K562 (cell line): ENCODE results near the gene ZNF559. TPM values are rescaled to one million over a fixed set of nuclear protein-coding genes. Genes with fewer than 3 reads are reported as not detected.

Source experiments
- ARID1B ChIP-seq: fragments of 450-650 bp; IDR thresholded peaks from 2 replicates; pipeline ENCODE4 v1.6.1; 2016; ENCODE audit warnings: antibody characterized with exemption, mild to moderate bottlenecking, inconsistent platforms
- CUX1 ChIP-seq: fragments of 200-800 bp; sonication (Bioruptor generic); IDR thresholded peaks from 2 replicates; pipeline ENCODE4 v1.6.1; 2016; ENCODE audit warnings: missing genetic modification characterization, missing compliant biosample characterization
- CXXC5 ChIP-seq: fragments of 250-450 bp; sonication (Bioruptor Pico); IDR thresholded peaks from 2 replicates; pipeline ENCODE4 v1.8.0; 2022; ENCODE audit warnings: inconsistent platforms, mild to moderate bottlenecking, moderate library complexity
- DIDO1 ChIP-seq: fragments of 450-650 bp; IDR thresholded peaks from 2 replicates; pipeline ENCODE4 v1.6.1; 2016; ENCODE audit warnings: low read depth, missing biosample characterization, missing genetic modification characterization
- EWSR1 ChIP-seq: fragments of 450-650 bp; IDR thresholded peaks from 2 replicates; pipeline ENCODE4 v1.6.1; 2018; ENCODE audit warnings: borderline replicate concordance, mild to moderate bottlenecking, low read depth, moderate library complexity; ENCODE audit not compliant: partially characterized antibody
- KLF6 ChIP-seq: fragments of 250-450 bp; sonication (Bioruptor Pico); IDR thresholded peaks from 2 replicates; pipeline ENCODE4 v1.4.0; 2020; ENCODE audit warnings: mild to moderate bottlenecking, moderate library complexity, borderline replicate concordance
- L3MBTL2 ChIP-seq: fragments of 450-650 bp; IDR thresholded peaks from 2 replicates; pipeline ENCODE4 v1.6.1; 2016; ENCODE audit warnings: mild to moderate bottlenecking, moderate library complexity
- MAZ ChIP-seq, 2 experiments: fragments of 450-650 bp in 1 of 2; sonication (generic) in 1 of 2; formaldehyde crosslinking; IDR thresholded peaks in 1 of 2; conservative IDR thresholded peaks in 1 of 2; 2 replicates each; pipeline versions ENCODE4 v1.4.0 to v1.5.0; 2020; ENCODE audit warnings: mild to moderate bottlenecking in 1 of 2, missing genetic modification reagents in 1 of 2
- MCM3 ChIP-seq: fragments of 450-650 bp; IDR thresholded peaks from 2 replicates; pipeline ENCODE4 v1.6.1; 2016
- MTA3 ChIP-seq: fragments of 450-650 bp; formaldehyde crosslinking; IDR thresholded peaks from 2 replicates; pipeline ENCODE4 v1.6.1; 2017; ENCODE audit warnings: mild to moderate bottlenecking, borderline replicate concordance
- OTX1 ChIP-seq: fragments of 450-650 bp; formaldehyde crosslinking; IDR thresholded peaks from 2 replicates; pipeline ENCODE4 v1.4.0; 2022; ENCODE audit warnings: mild to moderate bottlenecking
- POLR2G ChIP-seq: fragments of 200-400 bp; formaldehyde crosslinking; IDR thresholded peaks from 2 replicates; pipeline ENCODE4 v1.6.1; 2017; ENCODE audit warnings: low read depth, mild to moderate bottlenecking, antibody characterized with exemption, low read length, moderate library complexity
- TSHZ1 ChIP-seq: fragments of 250-450 bp; sonication (Bioruptor Pico); IDR thresholded peaks from 2 replicates; pipeline ENCODE4 v1.4.0; 2020; ENCODE audit warnings: mild to moderate bottlenecking, moderate library complexity
- ZBTB11 ChIP-seq, 3 experiments: fragments of 200-800 bp in 1 of 3; fragments of 250-450 bp in 1 of 3; fragments of 450-650 bp in 1 of 3; sonication (Bioruptor Pico) in 1 of 3; sonication (Bioruptor generic) in 1 of 3; formaldehyde crosslinking in 1 of 3; IDR thresholded peaks; 2 replicates each; pipeline versions ENCODE4 v1.6.1 to v1.8.0; 2016 to 2022; ENCODE audit warnings: mild to moderate bottlenecking in 2 of 3, missing genetic modification characterization in 2 of 3, missing compliant biosample characterization in 1 of 3, moderate library complexity in 1 of 3
- polyA plus RNA-seq, 8 experiments: library from polyadenylated mRNA; depleted of rRNA in 4 of 8; stranded (reverse) in 5 of 8; unstranded in 3 of 8; fragments of >200 nt; fragmentation: Nextera tagmentation in 2 of 8; fragmentation: Illumina TruSeq in 1 of 8; extraction: Ambion mirVana in 2 of 8; extraction: Trizol in 1 of 8; gene quantifications; 2 replicates each; pipeline versions ENCODE4 v1.2.1 to v1.2.3, GENCODE V29; 2011 to 2014; ENCODE audit warnings: inconsistent platforms in 1 of 8, missing spikeins in 1 of 8
- total RNA-seq, 7 experiments: library from RNA; depleted of rRNA in 6 of 7; stranded (reverse); fragments of >200 nt in 6 of 7; fragmentation: Illumina TruSeq in 2 of 7; extraction: Trizol in 2 of 7; gene quantifications; 2 replicates each; pipeline versions ENCODE4 v1.2.1 to v1.2.3, GENCODE V29; 2011 to 2021; ENCODE audit warnings: low replicate concordance in 1 of 7

The ZNF559 gene
- total and polyA plus RNA-seq, 9 of the 15 experiments (the other 6 are each of a cell fraction or from before 2014, with no cell fraction given) = 4.0 to 21.5 (median 11.5) TPM

- TF ChIP-seq CUX1 (CRISPR knock-in tag) (no peak), ARID1B (no peak), DIDO1 (tag) (0 out of 2 replicates have a peak, but pooled peaks have one; percentile 29), MCM3 (no peak), L3MBTL2 (peak; percentile 53; the same call in 1 of the 2 replicates), CXXC5 (0 out of 2 replicates have a peak, but pooled peaks have one; percentile 45), OTX1 (CRISPR knock-in tag) (no peak), KLF6 (no peak), TSHZ1 (CRISPR knock-in tag) (no peak), MAZ (CRISPR knock-in tag; conservative IDR thresholded peaks at IDR 0.05 in 1 of 2, IDR thresholded peaks at IDR 0.05 in 1 of 2) (peak; percentile 26 to 43; a peak in 1 of 4 replicates), EWSR1 (no peak), MTA3 (no peak), ZBTB11 (CRISPR knock-in tag; IDR thresholded peaks at IDR 0.05) (peak in 1 of 3 experiments; percentile 58; a peak in 1 of 6 replicates), POLR2G (peak; percentile 72)
These were observed 38.9 kb downstream of the ZNF559 start, which contains the start of gene ZNF177 (continued) for GRCh38 chr19:9362905-9363304.
